HG03139 (cell line): ENCODE data around the gene ZNF516.

Source experiments
- ATAC-seq: cut with Tn5 transposase; IDR thresholded peaks from one replicate; pipeline ENCODE4 v1.9.1; 2021; ENCODE audit not compliant: unreplicated experiment

The ZNF516 gene

DNA sequence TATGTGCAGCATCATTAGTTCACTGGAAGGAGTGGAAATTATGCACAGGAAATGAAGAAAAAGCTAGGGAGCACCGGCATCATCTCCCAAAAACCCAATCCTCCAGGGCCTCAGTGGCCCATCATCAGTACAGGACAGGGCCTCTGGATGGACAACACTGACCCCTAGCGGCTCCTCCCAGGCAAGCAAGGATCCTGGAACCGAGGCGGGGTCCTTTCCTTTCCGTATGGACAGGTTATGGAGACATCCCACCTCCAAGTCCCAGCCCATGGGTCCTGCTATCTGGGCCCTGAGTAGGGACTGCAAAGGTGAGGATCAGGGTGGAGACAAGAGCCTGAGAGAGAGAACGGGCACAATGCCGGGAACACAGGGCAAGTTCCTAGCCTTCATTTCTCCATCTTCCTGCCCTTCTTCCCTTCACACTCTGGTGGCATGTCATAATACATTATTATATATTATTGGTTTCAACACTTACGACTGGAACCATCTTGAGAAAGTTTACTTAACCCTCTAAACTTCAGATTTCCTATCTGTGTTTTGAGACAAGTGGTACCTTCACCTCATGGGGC, 68.2 kb downstream of the ZNF516 start:
- no peak for ATAC-seq

DNA sequence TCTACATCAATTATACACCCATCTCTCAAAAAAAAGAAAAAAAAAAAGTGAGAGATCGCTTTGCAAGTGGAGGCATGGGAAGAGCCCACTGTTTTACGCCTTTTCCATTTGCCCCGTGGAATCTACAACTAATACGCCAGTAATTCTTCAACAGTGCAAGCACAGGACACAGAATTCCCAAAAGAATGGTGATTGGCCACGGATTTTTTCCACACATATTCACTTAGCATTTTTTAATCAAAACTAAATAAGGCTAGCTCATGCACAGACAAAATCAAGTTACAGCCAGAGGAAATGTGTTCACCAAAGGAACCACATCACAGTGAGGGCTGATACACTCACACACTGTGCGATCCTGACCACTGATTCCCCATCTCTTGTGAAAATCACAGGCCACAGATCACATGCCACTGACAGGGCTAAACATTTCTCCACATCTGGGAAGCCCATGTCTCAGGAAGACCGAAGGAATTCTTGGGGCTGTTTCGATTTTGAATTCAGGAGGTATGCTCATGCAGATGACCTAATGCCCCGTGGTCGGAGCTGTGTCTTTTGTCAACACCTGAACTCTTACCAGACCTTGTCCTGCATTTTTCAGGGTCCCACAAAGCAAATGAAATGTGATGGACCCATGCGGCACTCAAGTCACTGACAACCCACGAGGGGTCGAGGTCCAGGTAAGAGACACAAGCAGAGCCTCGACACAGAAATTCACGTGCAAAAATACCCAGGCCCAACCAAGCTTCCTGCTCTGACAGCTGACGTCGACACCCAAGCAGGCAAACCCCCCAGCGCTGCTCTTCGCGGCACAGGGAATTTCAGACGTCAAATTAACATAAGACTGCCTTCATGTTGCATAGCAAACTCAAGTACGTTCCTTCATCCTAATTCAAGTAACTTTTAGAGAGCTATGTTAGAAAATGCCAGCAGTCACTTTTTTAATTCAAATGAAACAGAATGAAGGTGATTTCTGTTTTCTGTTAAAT, 69.6 kb downstream of the ZNF516 start:
- ATAC-seq: no peak

DNA sequence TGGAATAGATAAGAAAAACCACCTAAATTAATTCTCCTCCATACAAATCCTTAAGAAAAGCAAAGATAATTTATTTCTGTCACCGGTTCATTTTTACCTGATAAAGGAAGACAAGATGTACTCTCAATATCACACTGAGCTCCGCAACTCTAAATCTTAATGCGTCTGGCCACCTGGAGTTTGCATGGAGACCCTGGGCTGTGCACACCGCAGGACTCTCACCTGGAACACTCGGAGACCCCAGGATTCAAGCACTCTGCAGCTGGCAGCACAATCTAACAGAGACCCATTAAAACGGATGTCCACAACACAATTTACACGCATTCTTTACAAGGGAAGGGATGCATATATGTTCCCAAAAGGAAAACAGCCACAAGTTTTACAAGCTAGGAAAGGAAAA, 72.2 kb downstream of the ZNF516 start:
- ATAC-seq: no peak

DNA sequence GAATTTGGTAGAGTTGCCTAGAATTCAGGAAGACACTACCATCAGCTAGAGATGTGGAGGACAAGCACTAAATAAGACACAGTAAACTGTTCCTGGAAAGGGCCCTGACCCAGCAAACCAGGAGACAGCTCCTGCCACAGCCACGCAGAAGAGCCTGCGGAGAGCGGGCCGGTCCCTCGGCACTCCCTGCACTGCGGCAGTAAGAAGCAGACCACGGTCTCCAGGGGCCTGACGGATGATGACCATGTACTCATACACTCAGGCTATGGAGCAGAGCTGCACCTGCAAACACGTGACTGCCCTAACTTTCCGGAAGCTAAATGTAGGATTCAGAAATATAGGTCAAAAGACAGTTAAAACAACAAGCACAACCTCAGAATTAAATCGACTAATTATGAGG, 72.9 kb downstream of the ZNF516 start:
- ATAC-seq: no peak

DNA sequence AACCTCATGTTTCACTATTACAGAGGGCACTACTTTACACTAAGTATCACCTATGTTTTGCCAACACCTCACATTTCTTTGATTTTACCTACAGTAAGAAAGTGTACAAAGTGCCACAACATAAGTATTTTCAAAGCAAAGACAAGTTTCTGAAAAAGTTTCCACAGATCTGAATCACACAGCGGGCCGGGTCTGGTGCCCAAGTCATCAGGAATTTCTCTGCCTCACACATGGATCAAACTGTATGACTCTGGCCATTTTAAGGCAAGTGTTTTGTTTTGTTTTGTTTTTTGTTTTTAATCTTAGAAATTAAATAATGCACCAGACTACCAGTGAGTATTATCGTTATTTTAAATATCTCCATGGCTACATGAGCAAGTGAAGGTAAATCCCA, 73.4 kb downstream of the ZNF516 start:
- no peak for ATAC-seq

DNA sequence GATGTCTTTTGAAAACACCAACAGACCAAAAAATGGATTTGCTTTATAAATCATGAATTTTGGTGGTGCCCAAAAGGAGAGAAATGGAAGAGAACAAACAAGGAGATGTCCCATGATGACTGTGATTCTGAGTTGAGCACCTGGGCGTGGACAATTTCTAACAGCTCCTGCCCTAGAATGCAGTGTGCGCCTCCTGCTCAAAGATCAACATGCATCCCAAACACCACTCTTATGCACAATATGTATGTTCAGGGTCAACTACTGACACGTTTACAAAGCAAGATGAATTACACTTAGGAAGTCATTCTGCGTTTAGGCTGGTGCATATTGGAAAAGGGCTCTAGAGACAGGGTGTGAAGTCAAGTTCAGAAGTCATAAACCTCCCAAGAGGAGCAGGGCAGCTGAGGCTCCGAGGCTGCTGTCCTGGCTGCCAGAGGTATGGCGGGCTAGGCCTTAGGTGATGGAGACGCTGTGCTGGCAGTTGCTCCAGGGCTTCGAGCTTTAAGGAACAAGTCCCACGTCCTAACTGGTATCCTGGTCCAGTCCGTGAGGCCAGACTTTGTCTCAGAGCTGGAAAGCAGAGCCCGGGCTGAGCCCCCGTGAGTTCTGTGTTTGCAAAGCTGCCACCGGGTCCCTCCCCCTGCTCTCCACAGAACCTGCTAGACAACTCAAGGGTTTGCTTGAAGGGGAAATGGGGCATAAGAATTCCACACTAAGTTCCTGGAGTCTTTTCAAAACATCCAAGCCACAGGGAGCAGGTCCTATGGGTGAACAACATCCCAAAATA, 74.0 kb downstream of the ZNF516 start:
- ATAC-seq: no peak

DNA sequence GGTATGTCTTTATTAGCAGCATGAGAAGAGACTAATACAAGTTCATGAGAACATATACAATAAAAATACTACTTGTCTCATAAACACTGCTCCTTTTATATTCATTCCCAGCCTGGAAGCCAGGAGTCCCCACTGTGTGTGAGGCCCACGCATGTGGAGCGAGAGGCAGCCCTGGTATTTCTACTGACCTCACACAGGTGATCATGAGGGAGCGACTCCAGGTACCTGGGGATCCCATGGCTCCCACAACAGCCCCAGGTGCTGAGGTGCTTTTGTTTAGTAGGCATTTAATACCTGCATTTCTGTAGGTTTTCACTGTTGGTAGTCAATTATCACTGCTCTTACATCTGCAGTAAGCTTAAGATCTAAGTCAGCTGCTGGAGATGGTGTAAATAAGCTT, 75.2 kb downstream of the ZNF516 start:
- no peak for ATAC-seq

DNA sequence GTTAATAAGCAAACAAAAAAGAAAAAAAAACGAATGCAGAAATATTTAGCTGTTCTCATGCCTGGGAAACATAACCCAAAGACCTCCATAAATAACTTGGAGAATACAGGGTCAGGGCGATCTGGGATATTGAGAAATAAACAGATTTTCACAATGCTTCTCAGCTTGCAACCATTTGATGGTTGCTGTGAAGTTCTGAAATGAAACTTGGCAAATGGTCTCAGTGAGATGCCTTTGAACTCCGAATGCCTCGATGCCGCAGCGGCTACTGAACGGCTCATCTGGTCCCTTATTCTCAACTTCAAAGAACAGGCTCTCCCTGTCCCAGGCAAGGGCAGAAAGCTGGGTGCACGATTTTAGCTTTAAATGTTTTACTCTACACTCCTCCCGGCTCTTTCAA, 78.1 kb downstream of the ZNF516 start:
- no peak for ATAC-seq

DNA sequence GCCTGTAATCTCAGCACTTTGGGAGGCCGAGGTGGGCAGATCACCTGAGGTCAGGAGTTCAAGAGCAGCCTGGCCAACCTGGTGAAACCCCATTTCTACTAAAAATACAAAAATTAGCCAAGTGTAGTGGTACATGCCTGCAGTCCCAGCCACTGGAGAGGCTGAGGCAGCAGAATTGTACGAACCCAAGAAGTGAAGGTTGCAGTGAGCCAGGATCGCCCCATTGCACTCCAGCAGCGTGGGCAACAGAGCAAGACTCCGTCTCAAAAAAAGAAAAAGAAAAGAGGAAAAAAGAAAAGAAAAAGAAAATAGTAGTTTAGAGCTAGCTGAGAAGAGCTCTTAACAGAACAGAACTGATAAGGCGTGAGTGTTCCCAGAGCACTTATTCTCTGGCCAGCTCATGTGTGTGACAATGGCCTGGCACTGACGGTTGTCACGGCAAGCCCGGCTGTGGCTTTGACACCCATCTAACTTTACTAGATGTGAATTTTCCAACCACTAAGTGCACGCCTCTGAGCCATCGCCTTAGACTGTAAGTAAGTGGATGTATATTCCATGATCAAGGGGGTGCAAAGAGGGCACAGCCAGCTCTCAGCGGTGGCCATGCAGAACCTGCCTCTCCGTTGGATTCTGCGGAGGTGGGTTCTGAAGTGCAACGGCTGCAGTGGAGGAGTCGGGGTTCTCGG, 80.0 kb downstream of the ZNF516 start:
- no peak for ATAC-seq

DNA sequence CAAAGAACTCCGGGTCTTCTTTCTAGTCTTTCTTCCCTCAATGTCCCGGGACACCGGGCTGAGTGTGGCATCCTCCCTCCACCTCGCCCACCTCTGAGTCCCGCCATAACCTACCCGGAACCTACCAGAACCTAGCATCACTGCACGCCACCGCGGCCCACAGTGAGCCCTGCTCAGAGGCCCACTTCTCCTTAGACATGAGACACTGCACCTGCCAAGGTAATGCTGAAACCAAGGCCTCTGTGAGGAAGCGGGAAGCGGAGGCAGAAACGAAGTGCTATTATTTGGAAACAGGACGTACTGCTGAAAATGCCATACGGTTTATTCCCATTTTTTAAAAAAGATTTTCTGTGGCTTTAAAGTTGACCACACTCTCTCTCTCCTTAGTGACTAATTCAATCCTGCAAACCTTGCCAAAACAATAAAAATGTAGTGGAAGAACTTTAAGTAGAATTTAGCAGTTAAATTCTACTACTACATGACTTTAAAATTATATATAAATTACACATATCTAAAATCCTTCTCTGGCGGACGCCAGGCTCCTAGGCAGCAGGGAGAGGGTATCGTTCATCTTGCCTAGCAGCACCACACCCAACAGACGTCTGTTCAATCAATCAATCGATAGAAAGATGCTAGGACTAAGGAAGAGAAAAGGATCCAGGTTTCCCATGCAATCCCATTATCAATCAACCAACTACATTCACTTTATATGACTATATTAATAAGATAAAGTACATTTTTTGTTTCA, 82.0 kb downstream of the ZNF516 start:
- no peak for ATAC-seq

DNA sequence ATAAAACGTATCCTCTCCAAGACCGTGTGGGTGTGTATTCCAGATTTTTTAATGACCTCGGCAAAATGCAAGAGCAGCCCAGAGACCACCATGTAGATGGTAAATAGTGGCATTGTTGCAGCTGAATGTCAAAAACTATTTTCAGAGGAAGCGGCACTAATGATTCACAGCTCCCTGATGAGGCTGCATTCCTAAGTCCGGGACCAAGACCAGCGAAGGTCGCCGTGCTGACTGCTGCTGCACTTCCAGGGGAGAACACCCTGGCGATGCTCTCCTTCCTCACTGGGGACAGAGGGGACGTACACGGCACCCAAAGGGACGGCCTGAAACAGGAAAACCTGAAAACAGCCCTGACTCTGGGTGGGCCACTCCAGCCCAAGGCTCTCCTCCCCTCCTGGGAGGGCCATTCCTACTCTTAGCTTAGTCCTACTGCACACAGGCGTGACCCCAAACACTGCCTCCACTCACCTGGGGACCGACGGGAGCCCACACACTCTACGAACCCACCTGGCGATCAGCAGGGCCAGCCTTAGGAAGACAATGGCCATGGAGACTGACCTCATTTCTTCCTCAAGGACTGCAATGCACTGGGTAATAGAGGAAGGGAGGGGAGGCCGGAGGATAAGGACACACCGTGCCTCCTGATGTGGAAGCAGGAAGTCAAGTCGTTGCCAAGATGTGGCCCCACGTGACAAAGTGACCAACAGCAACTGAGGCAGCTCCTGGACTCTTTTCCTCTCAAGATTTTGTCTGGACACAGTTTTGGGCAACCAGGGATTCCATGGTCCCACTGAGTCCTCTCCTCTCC, 82.8 kb downstream of the ZNF516 start:
- ATAC-seq: no peak

DNA sequence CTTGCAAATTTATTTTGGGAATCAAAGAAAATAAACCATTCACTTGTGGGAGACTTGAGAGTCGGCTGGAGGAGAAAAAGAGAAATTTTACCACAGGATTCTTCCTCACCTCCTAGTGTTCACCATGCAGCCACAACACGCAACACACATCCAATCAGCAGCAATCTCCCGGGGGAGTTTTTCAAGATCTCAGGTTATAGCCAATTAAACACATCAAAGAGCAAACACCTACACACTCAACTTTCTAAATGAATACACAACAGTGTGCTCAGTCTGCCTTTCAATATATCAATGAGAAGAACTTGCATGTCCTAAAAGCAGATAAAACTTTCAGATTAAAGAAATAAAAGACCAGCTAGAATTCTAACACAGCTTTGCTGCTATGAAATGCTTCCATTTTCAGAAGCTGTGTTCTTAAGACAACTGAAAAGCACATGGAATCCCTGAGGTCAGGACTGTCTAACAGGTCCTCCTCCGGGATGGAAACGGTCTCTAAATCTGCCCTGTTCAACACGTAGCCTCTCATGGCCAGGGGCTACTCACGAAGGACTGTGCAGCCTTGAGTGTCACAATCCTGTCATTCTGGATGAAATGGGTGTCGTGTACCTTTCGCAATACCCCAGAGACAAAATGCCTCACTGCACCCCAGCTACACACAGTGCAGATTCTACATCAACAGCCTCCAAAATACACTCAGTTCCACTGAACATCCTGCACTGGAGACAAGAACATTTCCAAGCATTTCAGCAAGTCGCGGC, 84.2 kb downstream of the ZNF516 start:
- no peak for ATAC-seq

DNA sequence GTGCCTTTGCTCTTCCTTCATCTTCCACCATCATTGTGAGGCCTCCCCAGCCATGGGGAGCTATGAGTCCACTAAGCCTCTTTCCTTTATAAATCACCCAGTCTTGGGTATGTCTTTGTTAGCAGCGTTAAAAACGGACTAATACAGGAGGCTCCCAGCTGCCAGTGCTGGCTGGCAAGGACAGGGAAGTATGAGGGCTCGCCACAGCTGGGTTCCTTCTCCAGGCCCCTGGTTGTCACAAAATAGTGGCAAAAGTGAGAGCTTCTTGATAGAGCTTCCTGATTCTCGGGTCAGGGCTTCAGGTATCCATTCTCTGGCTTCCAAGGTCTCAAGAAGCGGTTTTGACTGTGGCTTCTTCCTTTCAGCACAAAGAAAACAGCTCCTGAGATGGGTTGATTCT, 85.0 kb downstream of the ZNF516 start:
- no peak for ATAC-seq

DNA sequence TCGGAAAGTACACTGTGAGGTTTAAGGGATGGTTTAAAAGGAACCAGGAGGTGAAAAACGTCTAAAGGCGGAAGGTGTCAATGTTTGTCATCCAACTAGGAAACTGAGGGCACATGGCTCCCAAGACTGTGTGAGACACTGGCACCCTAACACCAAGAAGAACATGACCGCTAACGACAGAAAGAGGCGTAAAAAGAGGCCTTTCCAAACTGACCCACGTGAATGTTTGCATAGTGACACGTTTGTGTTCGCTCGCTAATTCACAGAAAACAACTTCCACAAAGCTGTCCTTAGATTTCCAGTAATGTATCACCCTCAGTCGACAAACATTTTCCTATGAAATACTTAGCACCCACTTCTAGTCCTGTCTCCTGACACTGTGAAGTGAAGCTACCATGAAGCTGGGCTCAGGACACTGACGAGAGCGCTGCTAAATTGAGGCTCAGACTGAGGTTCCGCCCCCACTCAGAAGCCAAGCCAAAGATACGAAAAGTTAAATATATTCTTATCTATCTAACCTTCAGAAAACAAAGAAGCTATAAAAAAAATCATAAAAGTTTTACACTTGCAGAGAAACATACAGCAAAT, 86.5 kb downstream of the ZNF516 start:
- ATAC-seq: no peak

DNA sequence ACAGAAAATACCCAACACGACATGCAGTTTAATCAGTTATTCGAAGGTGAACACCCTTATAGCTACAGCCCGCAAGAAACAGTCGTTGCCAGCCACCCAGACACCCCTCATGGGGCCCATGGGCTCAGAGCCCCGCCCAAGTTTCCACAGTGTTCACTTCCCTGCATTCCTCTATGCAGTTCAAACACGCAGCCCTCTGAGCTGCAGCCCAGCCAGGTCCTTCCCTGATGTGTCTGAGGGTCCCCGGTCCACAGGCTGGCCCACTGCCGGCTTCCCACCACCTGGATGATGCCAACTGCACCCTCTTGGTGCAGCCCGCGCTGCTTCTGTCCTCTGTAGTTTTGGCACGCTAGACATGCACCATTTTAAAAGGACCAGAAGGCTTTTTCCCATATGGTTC, 87.4 kb downstream of the ZNF516 start:
- no peak for ATAC-seq

DNA sequence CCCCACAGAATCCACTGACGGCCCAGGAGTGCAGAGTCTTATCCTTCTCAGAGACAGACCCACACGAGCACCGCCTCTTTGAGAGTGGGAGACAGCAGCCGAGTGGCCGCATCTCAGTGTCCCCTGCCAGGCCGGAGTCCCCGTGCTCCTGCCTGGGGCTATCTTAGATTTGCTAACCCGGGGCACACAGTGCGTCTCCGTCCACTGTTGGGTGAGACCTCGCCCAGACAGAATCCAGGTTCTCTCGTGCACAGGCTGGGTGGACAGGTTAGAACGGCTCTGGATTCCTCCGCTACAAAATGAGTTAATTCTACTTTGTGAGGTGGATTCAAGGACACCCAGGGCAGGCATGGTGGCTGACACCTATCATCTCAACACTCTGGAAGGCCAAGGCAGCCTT, 88.3 kb downstream of the ZNF516 start:
- no peak for ATAC-seq

DNA sequence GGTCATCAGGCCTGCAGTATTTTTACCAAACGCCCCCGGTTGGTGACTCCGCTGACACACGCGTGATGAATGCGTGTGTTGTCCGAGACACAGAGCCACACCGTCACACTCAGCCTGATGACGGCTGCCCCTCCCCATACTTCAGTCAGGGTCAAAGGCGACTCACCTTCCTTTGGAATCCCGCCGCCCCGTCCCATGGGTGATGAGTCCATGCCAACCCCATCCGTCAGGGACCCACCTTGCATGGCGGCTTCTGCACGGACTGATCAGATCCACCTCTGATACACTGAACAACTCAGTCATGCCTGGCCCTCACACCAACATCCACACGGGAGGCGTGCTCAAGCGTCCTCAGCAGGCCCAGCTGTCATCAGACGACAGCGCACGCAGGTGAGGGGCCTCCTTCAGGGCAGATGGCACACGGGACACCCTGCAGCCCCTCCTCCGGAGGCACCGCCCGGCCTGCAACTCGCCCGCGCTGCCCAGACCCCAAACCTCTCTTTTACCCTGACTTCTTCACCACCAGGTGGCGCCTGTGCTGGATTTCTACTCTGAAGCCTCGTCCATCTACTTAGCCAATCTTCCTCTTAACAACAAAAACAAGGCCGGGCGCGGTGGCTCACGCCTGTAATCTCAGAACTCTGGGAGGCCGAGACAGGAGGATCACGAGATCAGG, 89.2 kb downstream of the ZNF516 start:
- no peak for ATAC-seq

DNA sequence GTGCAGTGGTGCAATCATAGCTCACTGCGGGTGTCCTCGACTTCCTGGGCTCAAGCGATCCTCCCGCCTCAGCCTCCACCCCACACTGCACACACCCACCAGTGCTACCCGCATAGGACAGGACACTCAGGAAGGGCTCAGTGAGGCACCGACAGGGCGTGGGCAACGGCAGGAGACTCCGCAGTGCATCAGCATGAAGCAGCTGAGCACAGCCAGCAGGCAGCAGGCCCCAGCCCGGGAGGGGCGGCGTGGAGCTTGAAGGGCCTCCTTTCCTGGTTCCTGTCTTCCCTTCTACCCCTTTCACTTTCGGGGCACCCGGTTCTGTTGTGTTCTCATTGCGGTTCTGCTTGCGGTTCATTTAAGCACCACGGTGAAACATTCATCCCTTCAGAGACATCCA, 89.8 kb downstream of the ZNF516 start:
- ATAC-seq: no peak
